GM19328 (cell line): ENCODE data around the gene ME3.
"Not testable (repeated sequence)": the region's sequence is repeated elsewhere in the genome, so short reads cannot be mapped to it uniquely, and the experiment has no call there.

Source experiments
- ATAC-seq: cut with Tn5 transposase; IDR thresholded peaks from one replicate; pipeline ENCODE4 v1.9.1; 2021; ENCODE audit warnings: mild to moderate bottlenecking, moderate library complexity; ENCODE audit not compliant: unreplicated experiment

ME3 gene

DNA sequence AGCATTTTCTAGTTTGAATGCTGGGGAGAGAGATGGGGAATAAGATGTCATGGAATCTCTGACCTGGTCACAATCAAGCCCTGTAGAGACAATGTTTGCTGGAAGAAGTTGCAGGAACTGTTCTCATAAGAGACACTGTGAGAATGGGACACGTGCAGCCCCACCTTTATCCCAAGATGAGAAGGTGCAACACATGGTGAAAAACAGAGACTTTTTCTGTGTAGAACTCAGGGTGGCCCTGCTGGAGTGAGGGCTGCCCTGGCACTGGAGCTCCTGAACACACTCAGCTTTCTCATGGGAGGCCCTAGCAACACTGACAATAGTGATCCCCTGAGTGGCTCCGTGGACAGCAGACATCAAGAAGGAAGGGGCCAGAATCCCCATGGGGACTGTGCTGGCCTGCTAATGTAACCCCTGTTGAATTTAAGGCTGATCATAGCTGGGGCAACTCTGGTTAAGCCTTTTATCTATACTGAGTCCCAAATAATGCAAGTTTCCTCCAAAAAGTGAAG, 106.6 kb downstream of the ME3 start:
- ATAC-seq: no peak

DNA sequence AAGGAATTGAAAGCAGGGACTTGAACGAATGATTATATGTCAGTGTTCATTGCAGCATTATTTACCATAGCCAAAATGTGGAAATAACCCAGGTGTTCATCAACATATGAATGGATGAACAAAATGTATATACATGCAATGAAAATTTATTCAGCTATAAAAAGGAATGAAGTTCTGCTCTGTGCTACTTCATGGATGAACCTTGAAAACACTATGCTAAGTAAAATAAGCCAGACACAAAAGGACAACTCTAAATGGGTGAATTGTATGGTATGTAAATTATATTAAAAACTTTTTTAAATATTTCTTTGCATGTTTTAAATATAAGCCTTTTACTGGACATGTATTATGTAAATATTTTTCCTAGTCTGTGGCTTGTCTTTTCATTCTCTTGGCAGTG, 107.0 kb downstream of the ME3 start:
- no peak for ATAC-seq

- ATAC-seq: not testable (repeated sequence)
Observed at GRCh38 chr11:86562842-86563241, 109.6 kb downstream of the ME3 start.

DNA sequence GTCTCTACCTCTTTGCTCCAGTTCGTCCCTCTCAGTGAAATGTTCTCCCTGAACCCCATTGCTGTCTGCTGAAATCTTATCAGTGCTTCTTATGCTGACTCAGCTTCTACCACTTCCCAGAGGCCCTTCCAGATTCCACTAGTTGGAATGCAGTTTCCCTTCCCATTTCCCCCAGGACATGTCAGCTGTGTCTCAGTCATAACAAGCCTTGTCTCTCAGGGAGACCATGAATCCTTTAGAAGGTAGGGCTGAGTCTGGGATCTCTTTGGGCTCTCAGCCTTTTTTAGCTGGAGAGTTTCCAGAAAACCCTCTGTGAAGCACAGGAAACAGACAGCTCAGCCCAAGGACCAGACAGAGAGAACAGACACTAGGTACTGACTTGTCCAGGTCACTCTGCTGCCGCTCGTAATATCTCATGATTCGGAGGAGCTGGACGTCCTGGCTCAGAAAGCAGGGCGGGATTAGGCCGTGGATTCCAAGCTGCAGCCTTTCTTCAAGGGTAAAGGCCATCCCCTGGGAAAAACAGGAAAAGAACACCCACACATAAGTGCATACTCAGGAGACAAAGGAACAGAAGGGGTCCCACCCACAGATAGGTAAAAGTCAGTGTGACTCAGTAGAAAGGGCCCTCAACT, 113.0 kb downstream of the ME3 start:
- ATAC-seq: no peak

GRCh38 chr11:86558841-86559240, 113.6 kb downstream of the ME3 start:
- no peak for ATAC-seq

- ATAC-seq: no peak
Observed at GRCh38 chr11:86558207-86558606, 114.2 kb downstream of the ME3 start.

DNA sequence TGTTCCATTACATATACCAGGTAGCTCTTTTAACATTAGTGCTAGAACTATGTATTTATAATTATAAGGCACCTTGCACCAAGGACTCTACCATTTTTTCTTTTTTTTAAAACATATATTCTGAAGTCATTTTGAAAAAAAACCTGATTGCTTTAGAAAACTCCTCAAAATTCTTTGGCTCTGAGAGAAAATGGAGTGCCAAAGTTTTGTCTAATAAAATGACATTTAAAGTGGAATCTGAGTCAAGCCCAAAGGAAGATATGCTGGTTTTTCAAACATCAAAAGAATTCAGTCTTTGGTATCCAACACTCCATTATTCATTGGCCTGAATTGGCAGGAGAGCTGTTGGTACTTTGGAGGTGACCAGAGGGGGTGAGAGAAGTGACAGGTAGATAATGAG, 116.5 kb downstream of the ME3 start:
- ATAC-seq: no peak

DNA sequence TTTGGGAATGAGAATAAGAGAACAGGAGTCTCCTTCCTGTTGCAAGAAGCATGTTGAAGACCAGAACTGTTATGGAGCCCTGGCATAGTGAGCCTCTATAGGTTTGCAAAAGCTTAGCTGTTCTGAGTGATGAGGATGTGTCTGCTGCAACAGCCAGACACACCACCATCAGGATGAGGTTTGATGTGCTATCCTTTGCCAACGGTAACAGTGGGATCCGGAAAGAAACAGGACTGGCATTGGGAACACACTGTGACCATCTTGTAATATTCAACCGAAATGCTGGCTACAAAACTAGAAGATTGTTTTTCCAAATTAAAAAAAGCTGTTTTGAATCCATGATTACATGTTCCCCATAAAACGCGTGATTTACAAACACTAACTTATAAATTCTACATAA, 117.0 kb downstream of the ME3 start:
- no peak for ATAC-seq

- no peak for ATAC-seq
Observed at GRCh38 chr11:86553265-86553664, 119.2 kb downstream of the ME3 start.

- ATAC-seq: no peak
Observed at GRCh38 chr11:86551288-86552092, 120.9 kb downstream of the ME3 start.

GRCh38 chr11:86550757-86551156, 121.7 kb downstream of the ME3 start:
- ATAC-seq: no peak

DNA sequence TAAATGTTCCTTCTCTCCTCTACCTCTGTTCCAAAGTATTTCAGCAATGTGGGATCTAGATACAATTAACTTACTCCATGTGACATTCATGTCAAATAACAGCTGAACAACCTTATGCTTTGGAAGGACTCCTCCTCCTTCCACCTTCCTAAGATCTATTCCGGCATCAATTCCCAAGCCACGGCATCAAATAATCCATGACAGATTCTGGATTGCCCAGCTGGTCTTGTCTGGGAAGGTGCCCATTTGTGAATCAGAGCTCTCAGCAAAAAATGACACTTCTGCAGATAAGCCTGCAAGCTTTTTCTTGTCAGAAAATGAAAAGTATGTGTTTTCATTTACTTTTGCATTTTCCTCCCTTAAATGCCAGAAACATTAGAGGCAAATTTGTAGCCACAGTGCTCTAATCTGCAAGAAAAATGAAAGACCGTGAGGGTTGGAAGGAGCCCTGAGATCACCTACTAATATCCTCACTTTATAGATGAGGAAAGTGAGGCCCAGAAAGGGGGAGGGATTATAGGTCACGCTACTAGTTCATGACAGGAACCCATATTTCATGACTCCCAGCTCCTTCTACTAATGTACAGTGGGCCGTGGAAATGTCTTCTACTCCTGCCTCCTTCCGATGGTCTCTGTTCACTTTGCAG, 124.0 kb downstream of the ME3 start:
- no peak for ATAC-seq

DNA sequence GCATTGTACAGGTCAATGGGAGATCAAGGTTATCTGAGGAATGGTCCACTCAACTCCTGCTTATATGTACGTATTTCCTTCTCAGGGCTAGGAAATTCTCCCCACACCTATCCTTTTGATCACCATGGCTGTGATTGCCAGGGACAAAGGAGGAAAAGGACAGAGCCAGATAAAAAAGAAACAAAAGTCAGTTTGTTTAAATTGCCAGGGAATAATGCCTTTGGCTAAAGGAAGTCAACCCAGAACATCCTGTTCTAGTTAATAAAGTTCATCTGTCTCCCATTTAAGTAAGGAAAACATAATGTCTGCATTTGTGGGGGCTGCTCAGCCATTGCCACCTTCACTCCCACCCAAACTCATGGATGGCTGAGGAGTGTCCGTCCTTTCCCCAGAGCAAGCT, 124.7 kb downstream of the ME3 start:
- no peak for ATAC-seq

DNA sequence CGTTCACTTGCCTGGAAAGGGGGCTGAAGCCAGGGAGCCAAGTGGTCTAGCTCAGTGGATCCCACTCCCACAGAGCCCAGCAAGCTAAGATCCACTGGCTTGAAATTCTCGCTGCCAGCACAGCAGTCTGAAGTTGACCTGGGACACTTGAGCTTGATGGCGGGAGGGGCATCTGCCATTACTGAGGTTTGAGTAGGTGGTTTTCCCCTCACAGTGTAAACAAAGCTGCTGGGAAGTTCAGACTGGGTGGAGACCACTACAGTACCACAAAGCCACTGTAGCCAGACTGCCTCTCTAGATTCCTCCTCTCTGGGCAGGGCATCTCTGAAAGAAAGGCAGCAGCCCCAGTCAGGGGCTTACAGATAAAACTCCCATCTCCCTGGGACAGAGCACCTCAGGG, 131.1 kb downstream of the ME3 start:
- ATAC-seq: not testable (repeated sequence)

DNA sequence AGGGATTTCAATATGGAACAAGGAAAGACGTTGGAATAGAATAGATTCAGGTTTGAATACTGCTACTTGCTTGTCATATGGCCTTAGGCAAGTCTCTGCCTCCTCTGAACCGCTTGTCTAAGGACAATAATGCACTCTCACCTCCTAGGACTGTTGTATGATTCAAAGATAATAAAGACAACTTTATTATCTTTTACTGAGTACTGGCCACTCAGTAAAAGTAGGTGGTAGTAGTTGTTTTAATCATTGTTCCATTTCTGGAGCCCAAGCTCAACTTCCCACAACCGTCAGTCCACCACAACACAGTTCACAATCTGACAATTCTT, 134.2 kb downstream of the ME3 start:
- no peak for ATAC-seq

DNA sequence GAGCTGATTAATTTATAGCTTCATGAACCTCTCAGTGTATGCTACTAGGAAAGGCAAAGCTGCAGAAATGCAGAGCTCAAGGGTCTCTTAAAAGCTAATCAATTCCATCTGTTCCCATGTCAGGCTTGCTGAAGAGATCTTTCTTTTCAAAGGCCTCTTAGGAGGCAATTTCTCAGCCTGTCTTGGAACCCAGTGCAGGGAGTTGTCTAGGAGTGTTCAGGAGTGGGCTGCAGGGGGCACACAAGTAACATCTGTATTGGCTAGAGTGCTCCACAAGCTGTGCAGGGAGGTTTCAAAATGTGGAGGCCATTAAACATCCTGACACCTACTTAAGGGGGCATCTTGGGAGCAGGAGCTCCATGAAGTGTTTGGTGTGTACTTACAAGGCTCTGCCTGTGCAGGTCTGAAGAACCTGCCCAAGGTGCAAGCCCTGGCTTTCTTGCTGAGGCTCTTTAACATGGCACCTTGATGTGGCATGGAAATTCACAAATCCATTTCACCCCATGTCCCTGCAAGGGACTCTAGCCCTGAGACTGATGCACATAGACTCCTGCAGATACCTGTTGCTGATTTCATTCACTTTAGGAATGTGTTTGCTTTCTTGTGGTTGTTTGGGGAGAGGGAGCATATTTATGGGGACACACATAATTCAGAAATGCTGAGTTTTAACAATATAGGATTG, 134.7 kb downstream of the ME3 start:
- ATAC-seq: no peak

DNA sequence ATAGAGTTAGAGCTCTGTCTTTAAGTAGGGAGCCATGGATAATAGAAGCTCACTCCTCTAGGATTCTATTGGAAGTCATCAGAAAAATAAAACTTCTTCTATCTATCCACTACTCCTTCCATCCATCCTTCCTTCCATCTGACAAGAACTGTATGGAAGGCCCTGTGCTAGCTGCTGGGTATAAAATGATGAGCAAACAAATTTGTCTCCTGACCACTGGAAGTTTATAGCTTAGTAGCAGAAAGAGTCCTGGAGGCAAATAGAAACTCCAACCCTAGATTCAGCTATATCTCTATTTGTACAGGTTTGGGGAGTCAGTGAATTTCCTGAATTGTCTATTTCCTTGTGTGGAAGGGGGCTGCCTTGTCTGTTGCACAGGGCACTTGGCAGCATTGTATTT, 136.6 kb downstream of the ME3 start:
- no peak for ATAC-seq

- ATAC-seq: no peak
Observed at GRCh38 chr11:86524620-86525352, 147.6 kb downstream of the ME3 start.

- ATAC-seq: no peak
Observed at GRCh38 chr11:86523738-86524619, 148.4 kb downstream of the ME3 start.

- ATAC-seq: not testable (repeated sequence)
Observed at GRCh38 chr11:86522512-86522911, 149.9 kb downstream of the ME3 start.
